Type B pancreatic cell (in vitro differentiated cells): ENCODE results near the gene EHMT1. TPM values are rescaled to one million over a fixed set of nuclear protein-coding genes. Genes with fewer than 3 reads are reported as not detected.
A peak's percentile ranks its signal among the peaks of the same experiment; 100 is the strongest.

Experiments
- DNase-seq: peaks from one replicate; pipeline ENCODE4 v3.0.0; 2021; ENCODE audit warnings: mixed read lengths; ENCODE audit not compliant: unreplicated experiment; ENCODE audit errors: extremely low spot score
- H3K27ac Mint-ChIP-seq: 2 replicates; pipeline ENCODE4 v1.8.0; 2021; ENCODE audit warnings: mild to moderate bottlenecking, mixed read lengths
- H3K27me3 Mint-ChIP-seq: 2 replicates; pipeline ENCODE4 v1.8.0; 2021; ENCODE audit warnings: mixed read lengths
- H3K36me3 Mint-ChIP-seq: 2 replicates; pipeline ENCODE4 v1.8.0; 2021; ENCODE audit warnings: mixed read lengths
- H3K4me1 Mint-ChIP-seq: one replicate; pipeline ENCODE4 v1.8.0; 2021; ENCODE audit warnings: mixed read lengths; ENCODE audit not compliant: unreplicated experiment
- H3K4me3 Mint-ChIP-seq: 2 replicates; pipeline ENCODE4 v1.8.0; 2021; ENCODE audit warnings: mild to moderate bottlenecking, mixed read lengths
- H3K9me3 Mint-ChIP-seq: 2 replicates; pipeline ENCODE4 v1.8.0; 2021; ENCODE audit warnings: mixed read lengths
- CTCF ChIP-seq: fragments of 200-600 bp; sonication (generic); conservative IDR thresholded peaks from 2 replicates; pipeline ENCODE4 v1.5.0; 2021; ENCODE audit warnings: antibody characterized with exemption, mild to moderate bottlenecking
- total RNA-seq: library from RNA; stranded (reverse); gene quantifications from 2 replicates; pipeline ENCODE4 v1.2.1, GENCODE V29; 2021; ENCODE audit warnings: low replicate concordance

EHMT1 gene
- total RNA-seq, 1 donor from 2014 or later: 111 TPM

- peaks cover 23% of the 10 kb centered on the region for H3K36me3 Mint-ChIP-seq
Measured at GRCh38 chr9:137811283-137811870, 192.6 kb downstream of the EHMT1 start.

GRCh38 chr9:137812356-137813023, 193.7 kb downstream of the EHMT1 start:
- no peak for DNase-seq
- no peak for TF ChIP-seq CTCF
- Mint-ChIP-seq H3K9me3 (no peaks in the 10 kb centered on the region), H3K27me3 (no peaks in the 10 kb centered on the region), H3K4me1 (no peaks in the 10 kb centered on the region), H3K4me3 (no peak overlapping the region), H3K36me3 (peaks cover 26% of the 10 kb centered on the region), H3K27ac (no peak overlapping the region)

More at GRCh38 chr9:137811283-137811870, 192.6 kb downstream of the EHMT1 start:
- no peak overlapping the region for H3K27ac Mint-ChIP-seq
- H3K27me3 Mint-ChIP-seq: no peaks in the 10 kb centered on the region
- H3K9me3 Mint-ChIP-seq: no peaks in the 10 kb centered on the region
- TF ChIP-seq CTCF: no peak
- no peaks in the 10 kb centered on the region for H3K4me1 Mint-ChIP-seq
- no peak overlapping the region for H3K4me3 Mint-ChIP-seq
- no peak for DNase-seq

GRCh38 chr9:137813167-137813566, 194.4 kb downstream of the EHMT1 start:
- no peaks in the 10 kb centered on the region for H3K4me1 Mint-ChIP-seq
- no peak for TF ChIP-seq CTCF
- no peaks in the 10 kb centered on the region for H3K27me3 Mint-ChIP-seq
- peaks cover 33% of the 10 kb centered on the region for H3K36me3 Mint-ChIP-seq
- no peaks in the 10 kb centered on the region for H3K9me3 Mint-ChIP-seq
- H3K4me3 Mint-ChIP-seq: no peak overlapping the region
- H3K27ac Mint-ChIP-seq: no peak overlapping the region
- DNase-seq: no peak

- no peaks in the 10 kb centered on the region for H3K9me3 Mint-ChIP-seq
- peak overlapping the region; percentile 50 for H3K27ac Mint-ChIP-seq
- H3K27me3 Mint-ChIP-seq: no peaks in the 10 kb centered on the region
- no peak for TF ChIP-seq CTCF
- no peak for DNase-seq
- H3K36me3 Mint-ChIP-seq: peaks cover 35% of the 10 kb centered on the region
- no peak overlapping the region for H3K4me3 Mint-ChIP-seq
- H3K4me1 Mint-ChIP-seq: no peaks in the 10 kb centered on the region
Measured at GRCh38 chr9:137813651-137814415, 195.0 kb downstream of the EHMT1 start.

GRCh38 chr9:137814436-137814835, 195.6 kb downstream of the EHMT1 start:
- Mint-ChIP-seq H3K9me3 (no peaks in the 10 kb centered on the region), H3K36me3 (peaks cover 35% of the 10 kb centered on the region), H3K4me1 (no peaks in the 10 kb centered on the region), H3K27me3 (no peaks in the 10 kb centered on the region), H3K27ac (peak overlapping the region; percentile 50), H3K4me3 (no peak overlapping the region)
- no peak for DNase-seq
- no peak for TF ChIP-seq CTCF
